NCI-H2196 (cell line): ENCODE measurements around the gene CDON.
A peak's percentile ranks its signal among the peaks of the same experiment; 100 is the strongest.

Source experiments
- DNase-seq: peaks from one replicate; lab custom pipeline; 2025; ENCODE audit not compliant: unreplicated experiment; lab: John Stamatoyannopoulos, UW

CDON gene

DNA sequence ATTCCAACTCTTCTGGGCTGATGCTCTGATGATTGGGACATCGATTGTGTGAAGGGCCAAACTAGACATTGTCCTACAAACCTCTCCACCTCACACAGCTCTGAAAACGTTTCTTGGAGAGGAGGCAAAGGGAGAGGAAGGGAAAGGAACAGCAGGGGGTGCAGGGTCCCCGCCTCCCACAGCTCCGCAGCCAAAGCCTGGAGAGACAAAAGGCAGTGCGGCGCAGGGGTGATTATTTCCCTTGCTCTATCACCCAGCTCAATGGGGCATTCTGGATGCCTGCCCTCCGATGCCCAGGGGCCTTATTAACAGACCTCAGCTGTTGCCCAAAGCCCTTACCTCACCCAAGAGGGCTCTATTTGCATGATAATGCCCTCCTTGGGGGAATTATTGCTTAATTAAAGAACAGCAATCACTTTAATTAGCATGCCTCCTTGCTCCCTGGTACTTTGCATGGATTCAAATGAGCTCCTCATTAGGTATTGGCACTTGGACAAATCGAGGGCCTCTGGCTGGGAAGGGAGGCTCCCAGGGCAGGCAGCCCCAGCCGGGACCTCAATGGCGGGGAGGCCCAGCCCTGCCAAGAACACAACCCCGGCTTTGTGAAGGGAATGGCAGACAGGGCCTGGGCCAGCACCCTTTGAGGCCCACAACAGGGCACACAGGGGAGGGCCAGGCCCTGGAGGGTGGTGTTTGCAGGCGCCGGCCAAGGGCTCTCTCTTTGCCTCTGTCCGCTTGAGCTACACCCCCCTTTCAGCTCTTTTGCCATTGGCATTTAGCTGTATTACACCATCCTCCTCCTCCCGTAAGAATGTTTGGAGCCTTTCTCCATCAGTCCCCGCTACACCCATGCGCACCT is 19.8 kb upstream of the CDON start:
- DNase-seq: no peak

DNA sequence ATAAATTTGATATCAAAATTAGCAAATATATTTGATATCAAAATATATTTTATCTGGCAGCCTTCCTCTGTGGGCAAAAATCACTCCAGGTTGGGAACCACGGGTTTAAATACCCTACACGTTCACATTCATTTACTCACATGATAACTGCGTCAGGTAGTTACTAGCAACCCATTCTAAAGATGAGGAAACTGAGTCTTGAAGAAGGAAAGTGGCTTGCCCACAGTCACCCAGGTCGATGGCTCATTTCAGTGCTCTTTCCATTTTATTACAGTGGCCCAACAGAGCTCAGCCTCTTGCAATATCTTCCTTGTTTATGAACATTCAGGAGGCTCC is 19.2 kb upstream of the CDON start:
- no peak for DNase-seq

DNA sequence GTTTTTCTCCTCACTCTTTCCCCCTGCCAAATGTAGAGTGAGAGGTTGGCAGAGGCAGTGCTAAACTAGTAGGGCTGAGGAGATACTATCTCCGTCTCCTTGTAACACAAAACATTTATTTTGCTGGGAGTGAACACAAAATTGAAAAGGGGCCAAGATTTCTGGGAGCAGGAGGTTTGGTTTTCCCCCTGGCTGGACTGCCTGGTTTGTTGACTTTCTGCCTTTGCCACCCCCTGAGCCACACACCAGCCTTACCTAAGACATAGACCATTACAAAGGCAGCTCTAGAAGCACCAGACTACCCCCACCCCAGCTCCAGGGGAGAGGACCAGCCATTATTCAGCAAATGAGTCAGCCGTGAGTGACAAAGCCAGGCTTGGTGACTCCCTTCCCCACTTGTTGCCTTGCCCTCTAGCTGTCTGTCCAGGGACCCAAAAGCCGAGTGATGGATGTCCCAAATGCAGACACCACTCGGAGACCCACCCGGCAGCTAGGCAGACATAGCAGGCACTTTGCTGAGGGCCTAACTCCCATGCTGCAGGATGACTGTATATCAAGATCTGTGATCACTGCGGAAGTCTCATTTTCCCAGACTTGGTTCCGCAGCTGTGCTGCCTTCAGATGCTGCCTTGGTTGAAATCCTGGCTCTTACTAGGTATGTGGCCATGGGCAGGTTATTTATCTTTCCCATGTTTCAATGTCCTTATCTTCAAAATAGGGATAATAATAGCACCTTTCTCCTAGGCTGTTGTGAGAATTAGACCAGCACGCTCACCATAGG is 17.7 kb upstream of the CDON start:
- DNase-seq: peak; percentile 79

DNA sequence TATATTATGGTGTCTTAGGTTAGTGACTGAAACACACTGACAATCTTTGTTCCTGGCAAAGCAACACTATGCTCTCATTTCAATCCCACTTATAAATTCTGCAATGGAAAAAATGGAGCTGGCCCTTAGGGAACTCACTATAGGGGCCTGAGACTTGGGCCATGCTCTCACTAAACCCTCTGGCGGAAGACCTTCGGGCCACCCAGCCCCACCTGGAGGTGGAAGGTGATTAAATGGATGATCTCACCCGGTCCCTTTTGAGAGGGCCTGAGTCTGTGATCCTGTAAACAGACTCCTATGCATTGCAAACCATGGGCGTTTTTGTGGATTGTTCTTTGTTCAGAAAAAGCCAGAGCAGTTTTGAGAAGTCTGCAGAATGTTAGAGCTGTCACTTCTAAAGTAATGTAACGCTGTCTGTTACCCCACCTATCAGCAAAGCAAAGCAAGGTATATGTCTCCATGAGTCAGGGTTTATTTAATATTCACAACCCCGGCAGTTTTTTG is 17.0 kb upstream of the CDON start:
- DNase-seq: peak; percentile 73

DNA sequence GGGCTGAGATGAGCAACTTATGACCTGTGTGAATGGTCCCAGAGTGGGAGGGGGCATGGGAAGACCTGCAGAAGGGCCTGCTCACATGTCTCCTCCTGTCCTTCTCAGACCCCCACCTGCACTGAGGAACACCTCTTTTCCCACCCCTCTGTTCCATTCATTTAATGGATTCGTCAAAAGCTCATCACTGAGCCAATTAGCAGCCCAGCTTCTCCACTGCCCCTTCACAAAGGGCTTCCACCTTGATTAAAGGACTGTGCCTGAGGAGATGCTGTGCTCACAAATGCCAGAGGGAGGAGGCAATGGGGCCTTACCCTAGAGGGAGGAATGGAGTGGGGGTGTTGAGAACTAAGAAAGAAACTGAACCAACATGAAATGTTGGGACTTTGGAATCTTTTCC is 14.0 kb upstream of the CDON start:
- DNase-seq: no peak

DNA sequence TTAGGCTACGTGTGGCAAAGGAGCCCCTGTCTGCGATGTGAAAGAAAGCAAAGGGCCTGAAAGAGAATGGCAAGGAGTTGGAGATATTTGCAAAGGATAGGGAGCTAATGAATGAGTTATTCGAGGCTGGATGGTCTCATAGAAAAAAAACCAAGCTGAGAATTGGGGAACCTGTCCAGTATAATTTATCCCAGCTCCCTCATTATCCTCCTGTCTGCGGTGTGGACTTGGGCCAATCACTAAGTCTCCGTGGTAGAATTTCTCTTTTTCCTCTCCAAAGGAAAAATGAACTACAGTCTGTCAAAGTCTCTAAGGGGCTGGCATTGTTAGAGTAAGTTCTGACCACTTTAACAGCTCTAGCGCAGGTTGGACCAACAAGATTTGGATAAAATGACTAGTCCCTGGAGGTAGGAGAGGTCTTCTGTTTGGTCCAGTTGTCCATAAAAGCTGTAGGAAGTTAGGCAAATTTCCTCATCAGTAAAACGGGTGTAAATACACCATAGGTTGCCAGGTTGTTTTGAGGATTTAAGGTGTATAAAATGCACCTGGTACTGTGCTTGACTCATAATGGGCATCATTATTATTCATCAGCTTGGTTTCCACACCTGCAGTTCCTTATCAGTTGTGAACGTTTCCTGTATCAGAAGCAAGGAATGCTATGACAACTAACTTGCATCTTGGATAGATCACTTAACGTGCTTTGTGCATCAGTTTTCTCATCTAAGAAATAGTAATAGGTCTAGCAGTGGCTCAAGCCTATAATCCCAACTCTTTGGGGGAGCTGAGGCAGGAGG is 10.3 kb upstream of the CDON start:
- no peak for DNase-seq

DNA sequence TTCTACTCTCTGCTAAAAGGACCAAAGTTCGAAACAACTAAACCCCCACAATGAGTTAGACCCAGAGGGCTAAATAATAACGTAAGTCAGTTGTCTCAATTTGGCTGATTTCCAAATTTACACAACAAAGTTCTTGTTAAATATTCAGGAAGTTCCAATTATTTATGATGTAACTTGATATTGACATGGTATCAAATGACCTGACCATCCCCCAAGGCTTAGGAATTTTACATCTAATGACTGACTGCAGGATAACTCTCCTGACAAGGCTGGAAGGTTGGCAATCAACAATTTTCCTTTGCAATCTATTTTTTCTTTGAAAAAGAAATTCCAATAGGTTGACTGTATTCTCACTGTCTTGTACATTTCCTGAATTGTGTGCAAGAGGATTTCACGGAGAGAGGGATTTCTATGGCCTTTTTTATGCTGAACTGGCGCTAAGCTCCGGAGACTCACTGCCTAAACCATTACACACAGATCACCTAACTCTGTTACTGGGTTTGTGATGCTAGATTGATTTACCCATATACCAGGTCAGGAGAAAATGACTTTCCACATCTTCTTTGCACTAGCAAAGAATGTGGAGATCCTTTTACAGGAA is 9.6 kb upstream of the CDON start:
- peak; percentile 34 for DNase-seq

DNA sequence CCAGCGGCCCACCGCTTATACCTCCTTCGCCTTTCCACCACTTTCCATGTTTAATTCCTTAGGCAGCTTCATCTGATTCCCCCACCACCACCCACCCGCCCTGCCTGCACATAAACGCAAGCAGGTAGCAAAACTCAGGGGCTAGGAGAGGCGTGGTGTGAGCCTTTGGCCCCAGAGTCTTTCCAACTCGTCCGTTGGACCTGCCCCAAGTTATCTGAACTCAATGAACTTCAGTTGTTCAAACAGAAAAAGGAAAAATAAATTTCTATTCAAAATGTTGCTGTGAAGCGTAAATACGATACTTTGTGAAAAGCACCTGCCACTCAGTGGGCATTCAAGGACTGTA is 814 bp upstream of the CDON start:
- DNase-seq: no peak

DNA sequence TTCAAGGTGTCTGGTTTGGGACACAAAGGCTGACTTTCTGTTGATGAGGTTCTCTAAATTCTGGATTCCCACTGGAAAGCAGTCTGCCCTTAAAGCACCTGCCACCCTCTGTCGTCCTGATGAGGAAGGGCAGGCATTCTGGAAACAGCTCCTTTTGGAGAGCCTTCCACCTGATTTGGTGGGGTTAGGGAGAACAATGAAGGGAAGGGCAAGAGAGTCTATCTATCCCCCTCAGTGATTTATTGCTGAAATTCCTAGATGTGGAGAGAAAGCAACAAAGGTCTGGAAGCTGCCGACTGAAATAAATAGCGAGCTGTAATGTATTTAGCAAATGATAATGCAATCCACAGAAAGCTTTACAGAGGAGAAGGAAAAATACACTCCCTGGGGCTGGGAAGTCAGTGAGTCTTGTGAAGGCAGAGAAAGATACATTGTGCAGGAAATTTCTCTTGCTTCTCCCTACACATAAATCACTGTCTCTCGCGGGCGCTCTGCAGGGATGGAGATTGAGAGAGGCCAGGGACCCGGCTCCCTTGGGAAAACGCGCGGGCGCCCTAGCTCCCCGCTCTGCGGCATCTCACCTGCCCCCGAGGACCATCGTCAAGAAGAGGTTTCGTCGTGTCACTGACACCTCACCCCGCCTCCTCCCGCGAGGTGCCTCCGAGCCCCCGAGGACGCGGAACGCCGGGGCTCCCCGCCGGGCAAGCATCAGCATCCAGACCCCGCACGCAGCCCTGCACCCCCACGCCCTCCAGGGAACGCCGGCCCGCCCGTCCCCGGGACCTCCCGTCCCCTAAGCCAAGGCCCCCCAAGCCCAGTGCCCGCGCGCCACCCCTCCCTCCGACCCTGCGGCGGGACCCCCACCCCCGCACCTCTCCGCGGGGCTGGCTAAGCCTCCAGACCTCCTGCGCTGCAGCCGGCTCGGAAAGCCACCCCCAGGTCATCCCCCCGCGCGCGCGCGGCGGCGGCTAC is 673 bp downstream of the CDON start:
- peak; percentile 55 for DNase-seq

DNA sequence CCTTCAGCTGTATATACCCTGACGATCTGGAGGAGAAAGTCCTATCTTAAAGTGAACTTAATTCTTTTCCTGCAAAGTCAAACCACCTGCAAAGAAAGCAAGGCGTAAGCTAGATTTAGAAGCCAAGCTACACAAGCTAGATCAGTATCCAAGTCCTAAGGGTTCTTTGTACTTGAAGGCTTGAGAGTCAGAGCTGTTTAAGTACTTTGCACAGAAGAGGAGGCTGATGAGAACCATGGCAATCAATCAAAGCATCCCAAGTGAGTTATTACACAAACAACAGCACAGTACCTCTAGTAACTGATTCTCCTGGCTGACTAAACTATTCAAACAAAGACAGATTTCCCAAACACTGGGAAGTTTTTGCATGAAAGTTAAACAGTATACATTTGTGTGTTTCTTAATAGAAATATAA is 1.9 kb downstream of the CDON start:
- DNase-seq: no peak

DNA sequence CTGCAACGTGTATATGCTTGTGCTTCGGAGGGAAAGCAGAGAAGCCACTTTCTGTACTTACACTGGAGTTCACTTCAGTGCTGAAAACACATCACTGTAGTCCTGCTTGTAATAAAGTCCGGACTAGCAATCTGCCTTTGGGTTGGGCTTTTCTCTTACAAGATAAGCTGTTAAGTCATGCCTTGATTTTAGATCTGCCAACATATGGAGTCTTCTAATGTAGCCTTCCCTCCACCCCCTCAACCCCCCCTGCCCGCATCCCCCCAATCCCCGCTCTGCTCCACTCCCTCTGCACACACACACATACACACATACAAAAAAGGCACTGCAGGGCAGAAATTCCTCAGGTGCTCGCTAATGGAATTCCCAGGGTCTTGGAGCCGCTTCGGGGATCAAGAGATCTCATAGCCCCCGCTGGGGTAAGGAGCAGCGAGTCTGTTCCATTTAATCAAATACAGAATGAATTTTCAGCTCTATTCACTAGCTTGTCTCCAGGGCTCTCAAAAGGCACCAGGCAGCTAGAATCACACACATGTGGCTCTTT is 3.4 kb downstream of the CDON start:
- no peak for DNase-seq

DNA sequence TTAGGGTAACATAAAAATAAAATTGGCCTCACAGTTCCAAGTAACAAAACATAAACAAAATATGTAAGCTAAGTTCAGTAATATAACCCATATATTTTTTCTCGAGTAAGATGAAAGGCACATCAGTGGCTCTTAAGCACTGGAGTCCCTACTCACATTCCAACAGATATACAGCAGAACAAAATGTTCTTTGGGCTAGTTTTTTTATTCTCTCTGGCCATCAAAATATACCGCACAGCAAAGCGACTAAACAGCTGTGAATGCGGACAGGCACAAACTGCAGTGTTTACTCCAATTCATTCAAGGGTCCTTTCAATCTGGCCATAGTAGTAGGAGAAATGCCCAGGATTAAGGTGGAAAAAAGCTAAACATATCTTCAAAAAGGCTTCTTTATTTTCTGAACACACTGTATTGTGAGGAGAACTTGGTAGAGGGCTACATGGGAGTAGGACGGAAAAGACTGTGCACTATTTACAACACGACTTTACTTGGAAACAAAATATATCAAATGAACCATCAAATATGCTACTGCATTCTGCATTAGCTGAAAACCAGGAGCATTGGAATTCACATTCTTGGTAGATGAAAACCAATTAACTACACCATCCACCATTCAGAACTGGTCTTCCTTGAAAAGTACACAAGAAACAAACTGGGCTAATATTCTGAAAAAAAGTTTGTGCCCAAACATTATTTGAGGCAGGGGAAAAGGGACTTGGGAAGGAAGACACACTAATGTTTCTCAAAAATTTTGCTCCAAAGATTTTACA is 4.4 kb downstream of the CDON start:
- DNase-seq: no peak

DNA sequence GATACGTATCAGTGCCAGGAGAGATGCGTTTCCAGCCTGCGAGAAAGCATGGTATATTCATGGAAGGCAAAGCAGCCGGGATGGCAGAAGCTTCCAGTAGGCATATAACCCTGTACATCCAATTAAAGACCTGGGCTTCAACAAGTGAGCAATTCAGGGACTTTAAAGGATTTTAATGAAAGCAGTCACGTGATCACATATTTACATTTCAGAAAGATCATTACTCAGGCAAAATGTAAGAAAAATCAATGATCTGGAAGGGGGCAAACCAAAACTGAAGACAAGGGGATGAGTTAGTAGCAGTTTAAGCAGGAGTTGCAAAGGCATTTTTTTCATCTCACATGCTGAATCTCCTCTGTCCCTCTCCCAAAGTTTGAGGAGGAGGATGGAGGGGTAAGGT is 7.8 kb downstream of the CDON start:
- no peak for DNase-seq

DNA sequence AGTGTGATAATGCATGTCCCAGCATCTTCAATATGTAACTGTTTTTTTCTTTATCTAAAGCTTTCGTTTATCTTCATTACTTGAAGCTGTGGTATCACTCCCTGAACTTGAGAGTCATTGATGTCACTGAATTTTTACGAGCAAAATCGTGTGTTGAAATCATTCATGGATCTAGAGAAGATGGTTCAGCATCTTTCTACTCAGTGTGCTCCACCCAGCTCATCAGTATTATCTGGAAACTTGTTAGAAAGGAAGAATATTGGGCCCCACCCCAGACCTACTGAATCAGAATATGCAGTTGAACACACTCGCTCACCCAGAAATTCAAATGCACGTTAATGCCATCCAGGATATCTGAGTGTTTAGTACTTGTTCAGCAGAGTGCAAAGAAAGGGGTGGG is 8.3 kb downstream of the CDON start:
- no peak for DNase-seq

DNA sequence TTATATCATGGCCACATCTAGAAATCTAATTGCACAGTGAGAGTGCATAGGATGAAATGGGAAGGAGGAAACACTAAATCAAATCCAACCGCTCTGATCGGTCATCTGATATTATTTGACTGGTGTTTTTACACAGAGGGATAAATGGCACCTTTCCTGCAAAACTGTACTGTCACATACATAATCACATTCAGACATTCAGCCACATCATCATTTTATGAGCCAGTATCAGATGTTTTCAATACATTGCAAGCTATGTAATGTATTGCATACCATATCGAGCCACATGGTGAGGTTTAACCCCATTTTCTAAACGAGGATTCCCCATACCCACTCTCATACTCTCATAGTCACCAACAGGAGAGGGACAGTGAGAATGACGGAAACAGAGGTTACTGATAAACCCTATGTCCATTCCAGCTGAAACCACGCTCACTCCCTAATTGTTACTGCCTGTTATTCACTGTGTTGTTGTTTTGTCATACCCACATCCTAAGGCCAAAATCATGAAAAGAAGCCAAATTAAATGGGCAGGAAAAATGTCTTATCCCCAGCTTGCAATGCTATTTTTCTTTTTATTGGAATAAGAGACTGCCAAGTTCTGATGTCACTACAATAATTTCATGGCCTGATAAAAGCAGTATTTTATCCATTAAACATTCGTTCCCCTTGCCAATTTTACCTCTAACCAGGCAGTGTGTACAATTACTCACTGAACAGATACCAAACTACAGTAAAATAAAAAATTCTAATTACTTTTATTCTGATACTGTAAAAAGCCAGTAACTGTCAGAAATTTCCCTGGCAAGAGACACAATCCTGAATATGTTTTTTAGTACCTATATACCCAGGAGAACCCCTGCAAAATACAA is 9.0 kb downstream of the CDON start:
- DNase-seq: no peak

DNA sequence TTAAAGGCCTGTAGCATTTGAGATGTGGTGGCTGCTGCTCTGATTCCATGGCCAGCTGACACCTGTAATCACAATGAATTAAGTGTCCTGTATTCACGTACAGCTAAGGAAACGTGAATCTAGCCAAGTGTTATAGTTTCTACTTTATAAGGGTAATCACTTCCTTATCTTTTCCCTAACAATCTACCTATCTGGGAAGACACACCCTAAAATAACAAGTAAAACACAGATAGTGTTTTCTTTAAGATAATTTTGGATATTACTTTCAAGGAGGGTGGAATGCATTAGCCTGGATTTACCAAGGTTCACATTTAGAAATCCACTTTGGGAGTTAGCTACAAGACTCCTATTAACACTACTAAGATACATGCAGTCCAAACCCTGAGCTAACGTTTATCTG is 11.5 kb downstream of the CDON start:
- no peak for DNase-seq

DNA sequence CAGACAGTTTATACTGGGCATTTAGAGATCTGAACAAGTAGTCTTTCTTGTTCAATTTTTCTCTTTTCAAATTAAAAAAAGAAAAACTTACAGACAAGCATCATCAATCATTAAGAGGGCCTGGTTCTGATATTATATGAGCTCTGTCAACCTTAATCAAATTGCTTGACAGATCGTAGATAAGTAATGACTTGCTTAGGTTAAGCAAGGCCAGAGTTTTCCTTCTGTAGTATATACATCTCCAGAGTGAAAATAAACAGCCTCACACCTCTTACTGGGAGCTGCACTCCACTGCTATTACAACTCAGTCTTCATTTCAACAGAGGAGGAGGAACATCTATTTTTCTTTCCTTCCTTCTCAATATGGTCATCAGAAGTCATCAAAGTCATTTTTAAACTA is 13.5 kb downstream of the CDON start:
- DNase-seq: no peak

DNA sequence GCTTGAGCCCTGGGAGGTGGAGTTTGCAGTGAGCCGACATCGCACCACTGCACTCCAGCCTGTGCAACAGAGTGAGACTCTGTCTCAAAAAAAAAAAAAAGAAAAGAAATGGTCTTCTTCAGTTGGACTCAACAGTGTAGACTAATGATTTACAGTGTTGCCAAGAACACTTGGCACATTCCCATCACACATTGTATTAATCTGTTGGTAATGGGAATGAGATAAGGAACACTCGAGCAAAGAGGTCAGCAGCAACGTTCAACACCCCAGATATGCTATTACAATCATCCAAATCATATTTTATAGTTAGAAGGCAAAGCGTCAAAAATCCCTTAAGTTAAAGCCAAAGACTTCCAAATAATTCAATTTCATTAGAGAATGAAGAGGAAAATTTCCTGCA is 14.5 kb downstream of the CDON start:
- no peak for DNase-seq
